OCI-LY7 (cell line): ENCODE measurements around the gene DNAAF8.

Source experiments
- EZH2phosphoT487 ChIP-seq: fragments of 200-600 bp; sonication (generic); IDR thresholded peaks from 2 replicates; pipeline ENCODE4 v1.6.1; 2018; ENCODE audit warnings: low read depth, borderline replicate concordance, mild to moderate bottlenecking, mixed run types, antibody characterized with exemption, low read length, moderate library complexity, mixed read lengths
- TF ChIP-seq, protein P1 (sequence below): fragments of 200-600 bp; sonication (generic); conservative IDR thresholded peaks from 2 replicates; pipeline ENCODE4 v1.5.1; 2014; ENCODE audit warnings: mild to moderate bottlenecking, antibody characterized with exemption, low read length, moderate library complexity, mixed read lengths

DNA sequence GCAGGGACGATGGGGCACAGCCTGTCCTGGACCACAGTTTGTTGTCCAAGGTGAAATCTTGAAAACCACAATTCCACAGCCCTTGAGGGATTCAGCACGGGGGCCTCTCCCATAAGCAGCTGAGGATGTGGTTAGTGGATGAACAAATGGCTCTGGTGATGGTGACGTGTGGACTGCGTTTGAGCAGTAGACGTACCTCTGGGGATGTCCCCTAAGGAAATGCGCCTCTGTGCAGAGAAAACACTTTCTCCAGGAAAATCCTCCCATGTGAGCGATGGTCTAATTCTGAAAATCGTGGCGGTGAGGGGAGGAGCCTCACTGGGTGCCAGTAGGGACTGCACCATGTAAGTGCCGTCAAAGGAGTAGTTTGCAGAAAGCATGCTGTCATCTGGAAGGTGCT is 56.5 kb downstream of the DNAAF8 start:
- TF ChIP-seq, protein P1, sequence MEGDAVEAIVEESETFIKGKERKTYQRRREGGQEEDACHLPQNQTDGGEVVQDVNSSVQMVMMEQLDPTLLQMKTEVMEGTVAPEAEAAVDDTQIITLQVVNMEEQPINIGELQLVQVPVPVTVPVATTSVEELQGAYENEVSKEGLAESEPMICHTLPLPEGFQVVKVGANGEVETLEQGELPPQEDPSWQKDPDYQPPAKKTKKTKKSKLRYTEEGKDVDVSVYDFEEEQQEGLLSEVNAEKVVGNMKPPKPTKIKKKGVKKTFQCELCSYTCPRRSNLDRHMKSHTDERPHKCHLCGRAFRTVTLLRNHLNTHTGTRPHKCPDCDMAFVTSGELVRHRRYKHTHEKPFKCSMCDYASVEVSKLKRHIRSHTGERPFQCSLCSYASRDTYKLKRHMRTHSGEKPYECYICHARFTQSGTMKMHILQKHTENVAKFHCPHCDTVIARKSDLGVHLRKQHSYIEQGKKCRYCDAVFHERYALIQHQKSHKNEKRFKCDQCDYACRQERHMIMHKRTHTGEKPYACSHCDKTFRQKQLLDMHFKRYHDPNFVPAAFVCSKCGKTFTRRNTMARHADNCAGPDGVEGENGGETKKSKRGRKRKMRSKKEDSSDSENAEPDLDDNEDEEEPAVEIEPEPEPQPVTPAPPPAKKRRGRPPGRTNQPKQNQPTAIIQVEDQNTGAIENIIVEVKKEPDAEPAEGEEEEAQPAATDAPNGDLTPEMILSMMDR, result no peak
- no peak for TF ChIP-seq EZH2phosphoT487
